IMR-90 (cell line): ENCODE data around the gene CENPP.

ENCODE experiments used
- CTCF ChIP-seq: conservative IDR thresholded peaks from 2 replicates; pipeline ENCODE4 v1.5.1; 2012; ENCODE audit warnings: mild to moderate bottlenecking, low read depth, low read length, improper control_type of control experiment
- POLR2A ChIP-seq: IDR thresholded peaks from 2 replicates; pipeline ENCODE4 v1.6.1; 2012; ENCODE audit warnings: mild to moderate bottlenecking, low read depth, low read length

- TF ChIP-seq CTCF (no peak), POLR2A (no peak)
These were observed 34.3 kb downstream of the CENPP start for GRCh38 chr9:92360083-92360482.
